EH (cell line): ENCODE data around the gene SLC35G2.
"Not testable (repeated sequence)": the region's sequence is repeated elsewhere in the genome, so short reads cannot be mapped to it uniquely, and the experiment has no call there.

Source experiments
- DNase-seq: peaks from one replicate; pipeline ENCODE4 v3.0.0-alpha.2; 2015; ENCODE audit warnings: low read depth

The SLC35G2 gene

DNA sequence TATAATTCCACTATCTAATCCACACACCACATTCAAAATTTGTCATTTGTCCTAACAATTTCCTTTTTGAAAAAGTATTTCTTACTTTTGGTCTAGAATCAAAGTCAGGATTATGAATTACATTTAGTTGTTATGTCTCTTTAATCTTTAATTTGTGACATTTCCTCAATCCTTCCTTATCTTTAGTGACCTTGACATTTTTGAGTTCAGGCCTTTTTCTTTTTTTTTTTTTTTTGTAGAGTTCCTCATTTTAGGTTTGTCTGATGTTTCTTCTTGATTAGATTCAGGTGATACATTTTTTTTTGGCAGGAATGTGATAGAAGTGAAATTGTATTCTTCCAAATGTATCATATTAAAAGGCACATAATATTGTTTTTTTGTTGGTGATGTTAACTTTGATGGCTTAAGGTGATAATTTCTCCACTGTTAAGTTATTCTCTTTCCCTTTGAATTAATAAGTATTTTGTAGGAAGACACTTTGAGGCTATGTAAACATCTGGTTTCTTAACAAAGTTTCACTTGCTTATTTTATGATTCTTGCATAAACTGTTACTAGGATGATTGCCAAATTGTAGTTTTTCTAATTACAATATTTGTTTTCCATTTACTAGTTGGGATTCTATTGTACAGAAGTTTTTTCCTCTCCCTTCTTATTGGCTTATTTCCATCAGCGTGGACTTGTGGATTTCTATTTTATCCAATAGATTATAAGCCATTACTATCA, 16.3 kb downstream of the SLC35G2 start:
- no peak for DNase-seq

GRCh38 chr3:136835813-136836510, 17.0 kb downstream of the SLC35G2 start:
- peak; percentile 57 for DNase-seq

DNA sequence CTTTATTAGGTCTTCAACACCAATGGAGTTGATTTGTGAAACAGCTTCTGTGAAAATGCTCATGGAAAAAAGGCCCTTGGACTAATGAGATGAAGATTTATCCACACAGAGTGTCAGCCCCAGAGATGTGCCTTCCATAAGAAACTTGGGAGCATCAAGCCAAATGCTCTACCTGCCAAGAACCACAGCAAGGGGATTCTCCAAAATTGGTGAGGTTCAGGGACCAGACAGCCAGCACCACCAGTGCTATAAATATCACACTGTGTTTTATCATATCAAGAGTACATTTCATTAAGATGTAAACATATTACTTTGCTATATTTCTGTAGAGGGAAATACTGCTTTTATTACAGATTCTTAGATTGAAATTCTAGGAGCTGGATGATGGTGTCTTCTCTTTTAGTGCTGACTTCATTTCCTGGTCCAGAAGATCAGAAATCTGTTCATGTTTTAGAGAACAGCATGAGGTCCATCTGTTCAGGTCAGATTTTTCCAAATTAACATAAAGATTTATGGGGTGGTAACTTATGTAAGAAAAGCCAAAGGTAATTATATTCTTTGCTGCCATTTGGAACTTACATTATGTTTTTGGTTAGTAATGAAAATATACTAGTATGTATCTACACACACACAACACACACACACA, 17.7 kb downstream of the SLC35G2 start:
- DNase-seq, result peak; percentile 45

DNA sequence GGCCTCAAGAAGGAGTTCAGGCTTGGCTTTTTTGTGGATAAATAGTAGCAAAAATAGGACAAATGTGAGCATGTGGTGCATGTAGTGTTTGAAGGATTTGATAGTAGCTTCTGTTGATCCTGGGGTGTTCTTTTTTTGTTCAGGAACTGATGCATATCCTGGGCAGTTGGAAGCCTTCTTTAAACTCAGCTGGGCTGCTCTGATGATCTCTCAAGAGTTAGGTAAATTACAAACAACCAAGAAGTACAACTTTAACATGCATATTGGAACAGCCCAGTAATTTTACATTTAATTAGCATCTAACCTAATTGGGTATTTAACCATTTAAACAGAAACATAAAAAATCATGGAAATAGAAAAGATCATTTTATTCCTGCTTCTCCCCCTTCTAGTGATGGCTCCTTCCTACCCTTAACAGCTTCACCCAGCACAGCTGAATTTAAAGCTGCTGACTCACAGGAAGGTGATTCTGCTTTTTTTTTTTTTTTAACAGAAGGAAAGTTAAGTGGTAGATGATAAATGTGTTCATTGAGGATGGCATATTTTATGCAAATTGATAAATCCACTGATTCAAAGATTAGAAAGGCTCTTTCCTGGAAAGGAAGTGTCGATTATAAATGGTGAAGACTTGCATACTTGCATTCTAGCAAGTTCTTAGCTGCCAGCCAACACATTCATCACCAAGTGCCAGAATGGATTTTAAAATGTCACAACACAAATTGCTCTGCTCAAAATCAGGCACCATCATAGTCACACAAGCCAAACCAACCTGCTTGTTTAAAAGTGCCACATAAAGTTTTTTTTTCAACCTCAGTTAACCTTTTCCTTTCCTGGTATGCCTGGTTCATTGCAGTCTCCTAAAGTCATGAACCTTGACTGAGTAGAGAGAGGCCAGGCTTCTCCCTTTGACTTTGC, 20.0 kb downstream of the SLC35G2 start:
- DNase-seq, result peak; percentile 63

GRCh38 chr3:136839556-136839931, 20.6 kb downstream of the SLC35G2 start:
- DNase-seq, result no peak

DNA sequence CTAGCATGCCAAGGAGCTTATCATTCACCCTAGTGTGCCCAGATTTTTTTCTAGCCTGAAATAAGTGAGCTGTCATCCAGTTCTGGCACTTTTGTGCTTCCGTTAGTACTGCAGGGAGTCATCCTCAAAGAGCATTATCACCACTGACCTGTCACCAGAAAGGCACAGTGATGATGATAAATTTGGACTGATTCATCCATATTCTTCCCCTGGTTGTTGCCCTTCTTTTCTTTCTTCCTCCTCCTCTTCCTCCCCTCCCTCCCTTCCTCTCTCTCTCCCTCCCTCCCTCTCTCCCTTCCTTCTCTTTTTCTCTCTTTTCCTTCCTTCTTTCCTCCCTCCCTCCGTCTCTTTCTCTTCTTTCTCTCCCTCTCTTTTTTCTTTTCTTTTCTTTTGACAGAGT, 21.3 kb downstream of the SLC35G2 start:
- peak; percentile 7 for DNase-seq

DNA sequence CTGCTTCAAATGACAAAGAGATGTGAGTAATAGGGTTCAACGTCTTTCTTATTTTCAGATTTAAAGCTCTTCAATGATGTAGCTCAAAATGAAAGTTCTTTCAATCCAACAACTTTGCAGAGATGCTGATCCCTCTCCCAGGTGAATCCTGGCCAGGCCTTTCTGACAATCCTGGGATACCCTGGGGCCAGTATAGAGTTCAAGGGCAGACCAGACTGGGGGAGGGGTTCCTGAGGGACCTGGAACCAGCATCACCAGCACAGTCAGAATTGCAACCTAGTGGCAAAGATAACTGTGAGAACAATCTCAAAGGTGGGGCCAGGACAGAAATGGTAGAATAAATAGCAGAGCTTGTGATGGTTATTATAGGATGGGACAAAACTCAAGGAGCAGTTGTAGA, 23.4 kb downstream of the SLC35G2 start:
- no peak for DNase-seq

GRCh38 chr3:136844724-136845123, 25.8 kb downstream of the SLC35G2 start:
- DNase-seq, result peak; percentile 3

- no peak for DNase-seq
These were observed 33.3 kb downstream of the SLC35G2 start for GRCh38 chr3:136852180-136852579.

GRCh38 chr3:136856665-136857064, 37.7 kb downstream of the SLC35G2 start:
- no peak for DNase-seq

DNA sequence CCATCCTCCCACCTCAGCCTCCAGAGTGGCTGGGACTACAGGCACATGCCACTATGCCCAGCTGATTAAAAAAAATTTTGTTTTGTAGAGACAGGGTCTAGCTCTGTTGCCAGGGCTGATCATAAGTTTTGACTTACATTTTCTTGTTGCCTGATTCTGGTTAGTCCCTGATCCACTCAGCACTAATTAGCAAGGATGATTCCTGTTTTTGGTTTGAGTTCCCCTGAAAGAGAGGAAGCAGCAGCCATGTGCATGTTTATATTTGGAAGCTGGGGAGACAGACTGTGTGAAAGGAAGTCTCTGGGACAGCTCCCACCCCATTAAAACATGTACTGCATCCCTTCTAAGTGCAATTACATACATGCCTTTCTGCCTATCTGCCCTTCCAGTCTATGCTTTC, 39.5 kb downstream of the SLC35G2 start:
- peak; percentile 57 for DNase-seq

DNA sequence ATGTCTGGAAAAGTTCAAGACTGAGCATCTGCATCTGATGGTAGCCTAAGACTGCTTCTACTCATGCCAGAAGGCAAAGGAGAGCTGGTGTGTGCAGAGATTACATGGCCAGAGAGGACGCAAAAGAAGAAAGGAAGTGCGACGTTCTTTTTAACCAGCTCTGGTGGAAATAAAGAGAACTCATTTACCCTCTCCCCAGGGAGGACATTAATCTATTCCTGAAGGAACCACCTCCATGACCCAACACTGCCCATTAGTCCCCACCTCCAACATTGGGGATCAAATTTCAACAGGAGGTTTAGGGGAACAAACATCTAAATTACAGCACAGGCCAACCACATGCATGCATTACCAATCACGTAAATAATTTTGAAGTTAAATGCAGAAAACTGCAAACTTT, 41.6 kb downstream of the SLC35G2 start:
- peak; percentile 15 for DNase-seq

DNA sequence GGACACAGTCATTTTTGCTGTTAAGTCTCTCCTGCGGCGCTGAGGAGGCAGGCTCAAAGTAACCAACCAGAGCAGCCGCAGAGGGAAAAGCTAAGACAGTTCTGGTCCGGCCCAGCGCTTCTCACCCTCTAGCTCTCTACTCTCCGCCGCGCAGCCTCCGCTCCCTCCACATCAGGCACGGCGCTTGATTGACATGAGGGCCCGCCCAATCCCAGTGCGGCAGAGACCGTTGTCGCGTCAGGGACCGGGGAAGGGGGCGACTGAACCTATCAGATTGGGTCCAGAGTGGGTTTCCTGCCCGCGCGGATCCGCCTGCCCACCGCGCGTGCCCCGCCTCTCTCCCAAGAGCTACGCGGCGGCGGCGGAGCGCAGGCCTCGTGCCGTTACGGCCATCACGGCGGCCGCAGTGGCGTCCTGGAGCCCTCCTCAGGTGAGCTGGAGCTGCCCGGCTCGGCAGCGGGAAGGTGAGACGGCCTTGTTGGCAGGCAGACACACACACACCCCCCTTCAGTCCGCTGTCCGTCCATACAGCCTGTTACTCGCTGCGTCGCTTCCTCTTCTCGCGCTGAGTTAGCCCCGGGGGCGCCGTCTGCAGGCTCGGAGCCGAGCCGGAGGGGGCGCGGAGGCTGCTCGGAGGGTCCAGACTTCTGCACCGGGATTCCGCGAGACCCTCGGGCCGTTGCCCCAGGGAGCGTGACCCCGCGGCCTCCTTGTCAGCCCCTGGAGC, 43.1 kb downstream of the SLC35G2 start, which contains the start of gene NCK1:
Gene NCK1, plus strand, starts transcription at position 319 of the 727 bp plus-strand sequence. CDS start 65,794 bp downstream, outside the sequence.
- DNase-seq, result peak; percentile 99

GRCh38 chr3:136862617-136863322, 43.8 kb downstream of the SLC35G2 start:
- peak; percentile 61 for DNase-seq

DNA sequence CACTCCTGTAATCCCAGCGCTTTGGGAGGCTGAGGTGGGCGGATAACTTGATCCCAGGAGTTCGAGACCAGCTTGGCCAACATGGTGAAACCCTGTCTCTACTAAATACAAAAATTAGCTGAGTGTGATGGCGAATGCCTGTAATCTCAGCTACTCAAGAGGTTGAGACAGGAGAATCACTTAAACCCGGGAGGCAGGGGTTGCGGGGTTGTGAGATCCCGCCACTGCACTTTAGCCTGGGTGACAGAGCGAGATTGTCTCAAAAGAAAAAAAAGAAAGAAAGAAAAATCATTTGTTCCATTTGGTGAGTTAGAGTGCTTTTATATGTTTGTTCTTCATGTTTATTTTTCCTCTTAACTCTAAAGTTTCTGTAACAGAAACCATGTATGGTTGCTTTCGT, 50.4 kb downstream of the SLC35G2 start:
- no peak for DNase-seq

DNA sequence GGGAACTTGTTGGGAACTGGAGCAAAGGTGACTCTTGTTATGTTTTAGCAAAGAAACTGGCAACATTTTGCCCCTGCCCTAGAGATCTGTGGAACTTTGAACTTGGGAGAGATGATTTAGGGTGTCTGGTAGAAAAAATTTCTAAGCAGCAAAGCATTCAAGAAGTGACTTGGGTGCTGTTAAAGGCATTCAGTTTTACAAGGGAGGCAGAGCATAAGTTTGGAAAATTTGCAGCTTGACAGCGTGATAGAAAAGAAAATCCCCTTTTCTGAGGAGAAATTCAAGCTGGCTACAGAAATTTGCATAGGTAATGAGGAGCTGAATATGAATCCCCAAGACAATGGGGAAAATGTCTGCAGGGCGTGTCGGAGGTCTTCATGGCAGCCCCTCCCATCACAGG, 53.3 kb downstream of the SLC35G2 start:
- DNase-seq, result not testable (repeated sequence)

- DNase-seq, result not testable (repeated sequence)
These were observed 60.6 kb downstream of the SLC35G2 start for GRCh38 chr3:136879510-136879909.

DNA sequence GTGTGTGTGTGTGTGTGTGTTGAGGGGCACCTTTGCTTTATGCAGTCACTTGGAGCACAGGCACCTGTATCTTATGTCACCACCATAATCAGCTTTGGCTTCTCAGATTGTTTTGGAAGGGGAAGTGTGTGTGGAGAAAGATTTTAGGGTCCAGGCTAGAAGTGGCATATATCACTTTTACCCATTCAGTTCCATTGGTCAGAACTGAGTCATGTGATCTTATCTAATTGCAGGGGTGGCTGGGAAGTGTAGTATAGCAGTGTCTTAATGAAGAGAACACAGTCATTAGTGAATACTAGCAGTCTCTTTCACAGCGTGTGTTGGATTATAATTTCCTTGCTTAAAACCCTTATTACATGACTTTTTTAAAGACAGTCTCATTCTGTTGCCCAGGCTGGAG, 63.6 kb downstream of the SLC35G2 start:
- DNase-seq, result no peak

GRCh38 chr3:136883967-136884720, 65.2 kb downstream of the SLC35G2 start:
- DNase-seq, result no peak
